Uterus (tissue), 4 donors: ENCODE measurements around the gene SLC25A21. TPM values are rescaled to one million over a fixed set of nuclear protein-coding genes. Genes with fewer than 3 reads are reported as not detected.

Experiments used
- DNase-seq, 2 donors: peaks; one replicate each; pipeline ENCODE4 v3.0.0-alpha.2; 2019 to 2020
- H3K27ac ChIP-seq, 2 donors: fragments of 200-600 bp; sonication (generic); 1 replicate in 1 of 2; 2 replicates in 1 of 2; pipeline ENCODE4 v1.5.1; 2016 to 2018
- H3K27me3 ChIP-seq, 2 donors: fragments of 200-600 bp; sonication (generic); one replicate each; pipeline ENCODE4 v1.5.1; 2018 to 2019; ENCODE audit warnings: control low read depth in 1 of 2
- H3K36me3 ChIP-seq, 2 donors: fragments of 200-600 bp; sonication (generic); one replicate each; pipeline ENCODE4 v1.5.1; 2019; ENCODE audit warnings: control low read depth in 1 of 2
- H3K4me1 ChIP-seq, 2 donors: fragments of 200-600 bp; sonication (generic); one replicate each; pipeline ENCODE4 v1.5.1; 2018 to 2019; ENCODE audit warnings: control low read depth in 1 of 2
- H3K4me3 ChIP-seq, 2 donors: fragments of 200-600 bp; sonication (generic); 1 replicate in 1 of 2; 2 replicates in 1 of 2; pipeline ENCODE4 v1.5.1; 2018 to 2019; ENCODE audit warnings: mild to moderate bottlenecking in 1 of 2
- H3K9me3 ChIP-seq, 2 donors: fragments of 200-600 bp; sonication (generic); one replicate each; pipeline ENCODE4 v1.5.1; 2019; ENCODE audit warnings: control low read depth in 1 of 2
- CTCF ChIP-seq, 4 experiments: fragments of 200-600 bp in 2 of 4; fragments of 450-650 bp in 2 of 4; sonication (generic) in 2 of 4; IDR thresholded peaks; one replicate each; pipeline ENCODE4 v1.5.1; 2016 to 2019; ENCODE audit warnings: antibody characterized with exemption in 4 of 4, mild to moderate bottlenecking in 2 of 4, moderate library complexity in 1 of 4
- POLR2A ChIP-seq, 2 donors: fragments of 450-650 bp; IDR thresholded peaks; one replicate each; pipeline ENCODE4 v1.6.1; 2016; ENCODE audit warnings: antibody characterized with exemption in 2 of 2, mild to moderate bottlenecking in 1 of 2, moderate library complexity in 1 of 2
- intact Hi-C: fragments of 100-400 bp; cut with DNase I; formaldehyde crosslinking; loops from one replicate; pipeline ENCODE4 v1.15.1; 2023; ENCODE audit warnings: low total_unique reads
- total RNA-seq, 4 donors: library from RNA; depleted of rRNA in 3 of 4; stranded (reverse); fragments of >200 nt in 3 of 4; gene quantifications; one replicate each; pipeline versions ENCODE4 v1.1.0 to v1.2.4, GENCODE V29; 2014 to 2023
- donor health status: DM: yes; HTN: yes; CAD: no.

SLC25A21 gene
- total RNA-seq, 4 donors from 2014 or later, result under 0.01 to 3.0 (median 2.0) TPM; not detected in 1

GRCh38 chr14:37047226-37047625, 125.2 kb downstream of the SLC25A21 start:
- no peaks in the 10 kb centered on the region for H3K36me3 ChIP-seq
- H3K27me3 ChIP-seq, result no peaks in the 10 kb centered on the region
- H3K4me3 ChIP-seq, result no peak overlapping the region
- H3K27ac ChIP-seq, result no peak overlapping the region
- H3K9me3 ChIP-seq, result no peaks in the 10 kb centered on the region
- no peak for DNase-seq
- no peaks in the 10 kb centered on the region for H3K4me1 ChIP-seq
- TF ChIP-seq POLR2A (IDR thresholded peaks at IDR 0.05) (no peak), CTCF (IDR thresholded peaks at IDR 0.05) (no peak)
- intact Hi-C loops, result no loop called here

- TF ChIP-seq POLR2A (IDR thresholded peaks at IDR 0.05) (no peak), CTCF (IDR thresholded peaks at IDR 0.05) (no peak)
- no peak for DNase-seq
- Histone ChIP-seq H3K9me3 (no peaks in the 10 kb centered on the region), H3K36me3 (no peaks in the 10 kb centered on the region), H3K4me3 (no peak overlapping the region), H3K27me3 (no peaks in the 10 kb centered on the region), H3K4me1 (no peaks in the 10 kb centered on the region), H3K27ac (no peak overlapping the region)
- intact Hi-C loops, result no loop called here
These were observed 125.6 kb downstream of the SLC25A21 start for GRCh38 chr14:37046815-37047214.

GRCh38 chr14:37045340-37046061, 126.9 kb downstream of the SLC25A21 start:
- Histone ChIP-seq H3K4me3 (no peak overlapping the region), H3K9me3 (no peaks in the 10 kb centered on the region), H3K27me3 (no peaks in the 10 kb centered on the region), H3K4me1 (no peaks in the 10 kb centered on the region), H3K36me3 (no peaks in the 10 kb centered on the region), H3K27ac (no peak overlapping the region)
- no peak for TF ChIP-seq POLR2A (IDR thresholded peaks at IDR 0.05)
- no peak for TF ChIP-seq CTCF (IDR thresholded peaks at IDR 0.05)
- no peak for DNase-seq
- intact Hi-C loops, result no loop called here

- H3K9me3 ChIP-seq, result no peaks in the 10 kb centered on the region
- no peak overlapping the region for H3K27ac ChIP-seq
- intact Hi-C loops, result no loop called here
- H3K4me3 ChIP-seq, result no peak overlapping the region
- no peaks in the 10 kb centered on the region for H3K27me3 ChIP-seq
- no peaks in the 10 kb centered on the region for H3K36me3 ChIP-seq
- no peaks in the 10 kb centered on the region for H3K4me1 ChIP-seq
- TF ChIP-seq CTCF (IDR thresholded peaks at IDR 0.05) (no peak), POLR2A (IDR thresholded peaks at IDR 0.05) (no peak)
- DNase-seq, result no peak
These were observed 134.6 kb downstream of the SLC25A21 start for GRCh38 chr14:37037636-37038387.

- H3K27me3 ChIP-seq, result no peaks in the 10 kb centered on the region
- H3K9me3 ChIP-seq, result no peaks in the 10 kb centered on the region
- no peaks in the 10 kb centered on the region for H3K4me1 ChIP-seq
- no peaks in the 10 kb centered on the region for H3K36me3 ChIP-seq
- intact Hi-C loops, result no loop called here
- no peak for DNase-seq
- no peak overlapping the region for H3K27ac ChIP-seq
- no peak overlapping the region for H3K4me3 ChIP-seq
- no peak for TF ChIP-seq POLR2A (IDR thresholded peaks at IDR 0.05)
- no peak for TF ChIP-seq CTCF (IDR thresholded peaks at IDR 0.05)
These were observed 135.6 kb downstream of the SLC25A21 start for GRCh38 chr14:37036669-37037341.
